Uterus (tissue), 2 donors: ENCODE data around the gene KCNC1.

Experiments
- CTCF ChIP-seq, 4 experiments: fragments of 200-600 bp in 2 of 4; fragments of 450-650 bp in 2 of 4; sonication (generic) in 2 of 4; IDR thresholded peaks; one replicate each; pipeline ENCODE4 v1.5.1; 2016 to 2019; ENCODE audit warnings: antibody characterized with exemption in 4 of 4, mild to moderate bottlenecking in 2 of 4, moderate library complexity in 1 of 4
- POLR2A ChIP-seq, 2 donors: fragments of 450-650 bp; IDR thresholded peaks; one replicate each; pipeline ENCODE4 v1.6.1; 2016; ENCODE audit warnings: antibody characterized with exemption in 2 of 2, mild to moderate bottlenecking in 1 of 2, moderate library complexity in 1 of 2

GRCh38 chr11:17713851-17714250 lies 20.7 kb upstream of the KCNC1 start:
- TF ChIP-seq CTCF (IDR thresholded peaks at IDR 0.05), result no peak
- no peak for TF ChIP-seq POLR2A (IDR thresholded peaks at IDR 0.05)
